Mucosa of descending colon (tissue), 3 donors: Measurements from ENCODE around the gene MAGI2. TPM values are rescaled to one million over a fixed set of nuclear protein-coding genes. Genes with fewer than 3 reads are reported as not detected.

Source experiments
- ATAC-seq: fragments of 200-7000 bp; cut with Tn5 transposase; one replicate; pipeline ENCODE4 v1.9.1; 2020; ENCODE audit warnings: mild to moderate bottlenecking, moderate library complexity
- DNase-seq, 3 donors: peaks; one replicate each; pipeline ENCODE4 v3.0.0-alpha.2; 2020
- H3K36me3 ChIP-seq: fragments of 200-600 bp; one replicate; pipeline ENCODE4 v1.8.0; 2021; ENCODE audit warnings: low read depth, mild to moderate bottlenecking
- H3K4me1 ChIP-seq: fragments of 200-600 bp; one replicate; pipeline ENCODE4 v1.8.0; 2021; ENCODE audit warnings: low read depth, mild to moderate bottlenecking
- H3K4me3 ChIP-seq: fragments of 200-600 bp; one replicate; pipeline ENCODE4 v1.8.0; 2021; ENCODE audit warnings: mild to moderate bottlenecking
- H3K9me3 ChIP-seq: fragments of 200-600 bp; one replicate; pipeline ENCODE4 v1.8.0; 2021; ENCODE audit warnings: mild to moderate bottlenecking
- CTCF ChIP-seq: fragments of 200-600 bp; IDR thresholded peaks from one replicate; pipeline ENCODE4 v1.8.0; 2022; ENCODE audit warnings: antibody characterized with exemption, mild to moderate bottlenecking
- intact Hi-C, 2 donors: fragments of 100-400 bp; cut with DNase I in 1 of 2; cut with micrococcal nuclease in 1 of 2; formaldehyde crosslinking; loops; one replicate each; pipeline versions ENCODE4 v1.11.0 to v1.11.1; 2022; cut with DNase I, micrococcal nuclease
- total RNA-seq, 3 donors: library from RNA; stranded (reverse); fragmentation: NEBNext Ultra II Directional in 2 of 3; extraction: Animal tissue kit (Norgen Biotek cat#: 25700) in 2 of 3; gene quantifications; one replicate each; pipeline versions ENCODE4 v1.2.1 to v1.2.4, GENCODE V29; 2021 to 2023
- donor health status: DM: no; HTN: no; CAD: no; lungs with moderate emphysema.
- donor health status: DM: no; HTN: no; CAD: no.
- donor health status: DM: no; HTN: yes; CAD: no.

The MAGI2 gene
- total RNA-seq, 3 donors from 2014 or later, result 1.9 to 14.5 (median 2.7) TPM

GRCh38 chr7:79410345-79410744 lies 43.1 kb downstream of the MAGI2 start:
- Histone ChIP-seq H3K36me3 (no peaks in the 10 kb centered on the region), H3K9me3 (no peaks in the 10 kb centered on the region), H3K4me1 (no peaks in the 10 kb centered on the region), H3K4me3 (no peak overlapping the region)
- DNase-seq (no peak), ATAC-seq (no peak)
- intact Hi-C loops, result no loop called here
- TF ChIP-seq CTCF, result no peak

GRCh38 chr7:79407351-79407750 lies 46.1 kb downstream of the MAGI2 start:
- DNase-seq (no peak), ATAC-seq (no peak)
- no peaks in the 10 kb centered on the region for H3K4me1 ChIP-seq
- H3K4me3 ChIP-seq, result no peak overlapping the region
- TF ChIP-seq CTCF, result no peak
- H3K9me3 ChIP-seq, result no peaks in the 10 kb centered on the region
- no peaks in the 10 kb centered on the region for H3K36me3 ChIP-seq
- intact Hi-C loops, result no loop called here

GRCh38 chr7:79406371-79406770 lies 47.1 kb downstream of the MAGI2 start:
- Histone ChIP-seq H3K4me1 (no peaks in the 10 kb centered on the region), H3K36me3 (no peaks in the 10 kb centered on the region), H3K9me3 (no peaks in the 10 kb centered on the region), H3K4me3 (no peak overlapping the region)
- ATAC-seq (no peak), DNase-seq (no peak)
- intact Hi-C loops, result no loop called here
- TF ChIP-seq CTCF, result no peak

GRCh38 chr7:79405368-79405767 lies 48.1 kb downstream of the MAGI2 start:
- intact Hi-C loops, result no loop called here
- Histone ChIP-seq H3K36me3 (no peaks in the 10 kb centered on the region), H3K9me3 (no peaks in the 10 kb centered on the region), H3K4me3 (no peak overlapping the region), H3K4me1 (no peaks in the 10 kb centered on the region)
- no peak for ATAC-seq
- TF ChIP-seq CTCF, result no peak
- DNase-seq, result no peak

- ATAC-seq, result no peak
- no peak for TF ChIP-seq CTCF
- Histone ChIP-seq H3K4me3 (no peak overlapping the region), H3K36me3 (no peaks in the 10 kb centered on the region), H3K4me1 (no peaks in the 10 kb centered on the region), H3K9me3 (no peaks in the 10 kb centered on the region)
- intact Hi-C loops, result no loop called here
- DNase-seq, result no peak
Measured at GRCh38 chr7:79403879-79404278, 49.6 kb downstream of the MAGI2 start.

GRCh38 chr7:79403451-79403850 lies 50.0 kb downstream of the MAGI2 start:
- TF ChIP-seq CTCF, result no peak
- Histone ChIP-seq H3K4me1 (no peaks in the 10 kb centered on the region), H3K4me3 (no peak overlapping the region), H3K36me3 (no peaks in the 10 kb centered on the region), H3K9me3 (no peaks in the 10 kb centered on the region)
- intact Hi-C loops, result no loop called here
- no peak for DNase-seq
- no peak for ATAC-seq
